Fibroblast of lung (primary cell): ENCODE measurements around the gene ARHGAP6. TPM values are rescaled to one million over a fixed set of nuclear protein-coding genes. Genes with fewer than 3 reads are reported as not detected.

Experiments used
- DNase-seq, 2 donors: peaks; one replicate each; pipeline versions ENCODE4 v3.0.0 to v3.0.0-alpha.2; 2010; ENCODE audit warnings: low read depth in 2 of 2
- H2AFZ ChIP-seq: 2 replicates; pipeline ENCODE4 v1.5.1; 2012; ENCODE audit warnings: low read length, control low read depth, inconsistent platforms
- H3K27ac ChIP-seq: 2 replicates; pipeline ENCODE4 v1.5.1; 2011; ENCODE audit warnings: low read length, control low read depth; ENCODE audit not compliant: insufficient read depth
- H3K27me3 ChIP-seq: 2 replicates; pipeline ENCODE4 v1.5.1; 2011; ENCODE audit warnings: mild to moderate bottlenecking, low read length; ENCODE audit not compliant: control insufficient read depth, insufficient read depth
- H3K36me3 ChIP-seq: 2 replicates; pipeline ENCODE4 v1.5.1; 2011; ENCODE audit warnings: low read length; ENCODE audit not compliant: control insufficient read depth, insufficient read depth
- H3K4me1 ChIP-seq: 2 replicates; pipeline ENCODE4 v1.5.1; 2011; ENCODE audit warnings: low read length; ENCODE audit not compliant: control insufficient read depth, insufficient read depth; ENCODE audit errors: extremely low read depth
- H3K4me2 ChIP-seq: 2 replicates; pipeline ENCODE4 v1.5.1; 2011; ENCODE audit warnings: low read length, control low read depth; ENCODE audit not compliant: insufficient read depth; ENCODE audit errors: extremely low read depth
- H3K4me3 ChIP-seq, 4 experiments: fragments of 200-600 bp in 1 of 4; sonication (generic) in 1 of 4; replicated peaks in 1 of 4; 2 replicates each; pipeline ENCODE4 v1.5.1; 2011 to 2016; ENCODE audit warnings: low read length in 4 of 4, low read depth in 3 of 4, mild to moderate bottlenecking in 3 of 4, control low read depth in 2 of 4, inconsistent platforms in 1 of 4, mixed read lengths in 1 of 4; ENCODE audit not compliant: insufficient read depth in 1 of 4; ENCODE audit errors: control extremely low read depth in 1 of 4
- H3K79me2 ChIP-seq: 2 replicates; pipeline ENCODE4 v1.5.1; 2012; ENCODE audit warnings: mild to moderate bottlenecking, low read length, inconsistent platforms; ENCODE audit not compliant: control insufficient read depth, insufficient read depth
- H3K9ac ChIP-seq: 2 replicates; pipeline ENCODE4 v1.5.1; 2011; ENCODE audit warnings: mild to moderate bottlenecking, low read length, control low read depth; ENCODE audit not compliant: insufficient read depth
- H3K9me3 ChIP-seq: 2 replicates; pipeline ENCODE4 v1.5.1; 2012; ENCODE audit warnings: low read depth, low read length; ENCODE audit not compliant: control insufficient read depth, insufficient read depth
- H4K20me1 ChIP-seq: 2 replicates; pipeline ENCODE4 v1.5.1; 2011; ENCODE audit warnings: low read length; ENCODE audit not compliant: control insufficient read depth, insufficient read depth; ENCODE audit errors: extremely low read depth
- CTCF ChIP-seq, 2 donors: IDR thresholded peaks in 1 of 2; conservative IDR thresholded peaks in 1 of 2; 1 replicate in 1 of 2; 2 replicates in 1 of 2; pipeline ENCODE4 v1.5.1; 2011 to 2012; ENCODE audit warnings: low read length in 2 of 2, control low read depth in 1 of 2, inconsistent platforms in 1 of 2, low read depth in 1 of 2, mild to moderate bottlenecking in 1 of 2
- EZH2 ChIP-seq: IDR thresholded peaks from 2 replicates; pipeline ENCODE4 v1.5.1; 2012; ENCODE audit warnings: low read length, control low read depth, mild to moderate bottlenecking; ENCODE audit errors: missing control alignments
- polyA plus RNA-seq, 2 donors: library from polyadenylated mRNA; depleted of rRNA in 1 of 2; stranded (reverse) in 1 of 2; unstranded in 1 of 2; fragments of >200 nt; gene quantifications; 2 replicates each; pipeline ENCODE4 v1.2.1, GENCODE V29; 2011 to 2012; ENCODE audit warnings: missing spikeins in 1 of 2
- total RNA-seq: library from RNA; depleted of rRNA; stranded (reverse); fragments of >200 nt; gene quantifications from 2 replicates; pipeline ENCODE4 v1.2.1, GENCODE V29; 2014

Gene ARHGAP6
- total and polyA plus RNA-seq, 2 donors (not counting 1 experiment from before 2014, with no cell fraction given): 5.9 to 11.7 TPM

GRCh38 chrX:11137543-11138139, 528.1 kb downstream of the ARHGAP6 start:
- H3K4me3 ChIP-seq: no peak overlapping the region
- peak in 1 of 2 donors; percentile 46 for TF ChIP-seq CTCF (conservative IDR thresholded peaks at IDR 0.05 in 1 of 2, IDR thresholded peaks at IDR 0.05 in 1 of 2; ENCODE audit: low read depth in 1 of 2, low read length in 2 of 2)
- no peak for TF ChIP-seq EZH2

GRCh38 chrX:11135564-11136185, 530.0 kb downstream of the ARHGAP6 start:
- no peaks in the 10 kb centered on the region for H4K20me1 ChIP-seq
- no peak overlapping the region for H3K9ac ChIP-seq
- H3K27ac ChIP-seq: no peak overlapping the region
- H3K9me3 ChIP-seq: no peaks in the 10 kb centered on the region
- H3K4me3 ChIP-seq: no peak overlapping the region
- H3K79me2 ChIP-seq: no peaks in the 10 kb centered on the region
- H3K4me2 ChIP-seq: no peak overlapping the region
- H3K27me3 ChIP-seq: no peaks in the 10 kb centered on the region
- TF ChIP-seq CTCF (conservative IDR thresholded peaks at IDR 0.05 in 1 of 2, IDR thresholded peaks at IDR 0.05 in 1 of 2; ENCODE audit: low read depth in 1 of 2, low read length in 2 of 2): no peak
- TF ChIP-seq EZH2: no peak
- DNase-seq: no peak
- H2AFZ ChIP-seq: no peak overlapping the region
- H3K36me3 ChIP-seq: no peaks in the 10 kb centered on the region
- H3K4me1 ChIP-seq: no peaks in the 10 kb centered on the region

More at GRCh38 chrX:11137543-11138139, 528.1 kb downstream of the ARHGAP6 start:
- Histone ChIP-seq H3K4me1 (no peaks in the 10 kb centered on the region), H3K79me2 (no peaks in the 10 kb centered on the region), H3K9me3 (no peaks in the 10 kb centered on the region), H4K20me1 (no peaks in the 10 kb centered on the region), H3K36me3 (no peaks in the 10 kb centered on the region), H2AFZ (no peak overlapping the region), H3K27ac (no peak overlapping the region), H3K4me2 (no peak overlapping the region), H3K9ac (no peak overlapping the region), H3K27me3 (no peaks in the 10 kb centered on the region)
- DNase-seq: peak; percentile 13 to 75

GRCh38 chrX:11131146-11131545, 534.6 kb downstream of the ARHGAP6 start:
- TF ChIP-seq CTCF (conservative IDR thresholded peaks at IDR 0.05 in 1 of 2, IDR thresholded peaks at IDR 0.05 in 1 of 2; ENCODE audit: low read depth in 1 of 2, low read length in 2 of 2) (no peak), EZH2 (no peak)
- DNase-seq: no peak
- no peaks in the 10 kb centered on the region for H3K9me3 ChIP-seq
- H3K9ac ChIP-seq: no peak overlapping the region
- no peak overlapping the region for H3K4me3 ChIP-seq
- H3K27me3 ChIP-seq: no peaks in the 10 kb centered on the region
- no peak overlapping the region for H3K4me2 ChIP-seq
- no peaks in the 10 kb centered on the region for H3K4me1 ChIP-seq
- no peak overlapping the region for H3K27ac ChIP-seq
- no peaks in the 10 kb centered on the region for H4K20me1 ChIP-seq
- no peaks in the 10 kb centered on the region for H3K36me3 ChIP-seq
- no peaks in the 10 kb centered on the region for H3K79me2 ChIP-seq
- no peak overlapping the region for H2AFZ ChIP-seq
